ENCODE data around the gene FOXI2.

GRCh38 chr10:127781412-127781811, 44.4 kb downstream of the FOXI2 start:
- TF ChIP-seq POLR2A (IDR thresholded peaks at IDR 0.05; ENCODE audit: low read length) (no peak), GATA1 (IDR thresholded peaks at IDR 0.05; ENCODE audit: low read depth, low read length) (no peak)

All from erythroblast (primary cell).